ENCODE data around the gene ALG1.

ALG1 gene

GRCh38 chr16:5071681-5072333 lies at the start of gene ALG1:
Gene ALG1, plus strand, starts transcription at chr16:5071843. Its CDS starts 7 bp downstream, at chr16:5071850.
- TF ChIP-seq FOXA1 (IDR thresholded peaks at IDR 0.05) = no peak
- TF ChIP-seq LEF1 (IDR thresholded peaks at IDR 0.05; ENCODE audit: borderline replicate concordance) = no peak
- TF ChIP-seq CTBP1 (IDR thresholded peaks at IDR 0.05; ENCODE audit: borderline replicate concordance) = no peak
- TF ChIP-seq SUZ12 (IDR thresholded peaks at IDR 0.05) = no peak
- TF ChIP-seq PKNOX1 (IDR thresholded peaks at IDR 0.05) = no peak
- no peak for TF ChIP-seq FOXM1 (IDR thresholded peaks at IDR 0.05; ENCODE audit: borderline replicate concordance)
- peak; percentile 17; the same call in 1 of the 2 replicates for TF ChIP-seq NFRKB (IDR thresholded peaks at IDR 0.05)
- TF ChIP-seq BHLHE40 (IDR thresholded peaks at IDR 0.05; ENCODE audit: borderline replicate concordance) = no peak
- TF ChIP-seq ZNF384 (IDR thresholded peaks at IDR 0.05) = no peak
- TF ChIP-seq HDGF (IDR thresholded peaks at IDR 0.05; ENCODE audit: borderline replicate concordance) = no peak
- TF ChIP-seq FOXK2 (IDR thresholded peaks at IDR 0.05) = no peak
- peak; percentile 58; the same call in 1 of the 2 replicates for TF ChIP-seq L3MBTL2 (conservative IDR thresholded peaks at IDR 0.05)
- no peak for TF ChIP-seq TARDBP (IDR thresholded peaks at IDR 0.05)
- peak; percentile 51; the same call in 1 of the 2 replicates for TF ChIP-seq ELF4 (IDR thresholded peaks at IDR 0.05)
- POLR2A ChIA-PET = interaction anchor here (1.0 kb wide), 1 partner anchor 15 kb away, joined by 4 read pairs; no protein-coding TSS in a partner anchor
- peak; percentile 95 for DNase-seq (ENCODE audit: extremely low spot score)
- CTCF ChIA-PET = interaction anchor here (0.6 kb wide), 1 partner anchor 19 kb away, joined by 3 read pairs; no protein-coding TSS in a partner anchor

GRCh38 chr16:5022521-5022920 lies 49.1 kb upstream of the ALG1 start:
- TF ChIP-seq BHLHE40 (IDR thresholded peaks at IDR 0.05; ENCODE audit: borderline replicate concordance) (no peak), FOXK2 (IDR thresholded peaks at IDR 0.05) (no peak), ELF4 (IDR thresholded peaks at IDR 0.05) (no peak), ARNT (IDR thresholded peaks at IDR 0.05) (no peak), ZNF384 (IDR thresholded peaks at IDR 0.05) (no peak), FOXM1 (IDR thresholded peaks at IDR 0.05; ENCODE audit: borderline replicate concordance) (no peak), SUZ12 (IDR thresholded peaks at IDR 0.05) (no peak), HDGF (IDR thresholded peaks at IDR 0.05; ENCODE audit: borderline replicate concordance) (no peak), FOXA1 (IDR thresholded peaks at IDR 0.05) (no peak), TARDBP (IDR thresholded peaks at IDR 0.05) (no peak), LEF1 (IDR thresholded peaks at IDR 0.05; ENCODE audit: borderline replicate concordance) (no peak), NFRKB (IDR thresholded peaks at IDR 0.05) (no peak)
- DNase-seq (ENCODE audit: extremely low spot score) = no peak
- POLR2A ChIA-PET = no interaction called here
- CTCF ChIA-PET = no interaction called here

- DNase-seq (ENCODE audit: extremely low spot score) = peak; percentile 39
- ChIA-PET CTCF (interaction anchor here (0.6 kb wide), 1 partner anchor 844 kb away, joined by 5 read pairs; no protein-coding TSS in a partner anchor), POLR2A (no interaction called here)
- TF ChIP-seq ELF4 (IDR thresholded peaks at IDR 0.05) (no peak), LEF1 (IDR thresholded peaks at IDR 0.05; ENCODE audit: borderline replicate concordance) (no peak), BHLHE40 (IDR thresholded peaks at IDR 0.05; ENCODE audit: borderline replicate concordance) (no peak), SUZ12 (IDR thresholded peaks at IDR 0.05) (no peak), L3MBTL2 (conservative IDR thresholded peaks at IDR 0.05) (no peak), ARNT (IDR thresholded peaks at IDR 0.05) (no peak), NFRKB (IDR thresholded peaks at IDR 0.05) (no peak), PKNOX1 (IDR thresholded peaks at IDR 0.05) (no peak), ZNF384 (IDR thresholded peaks at IDR 0.05) (no peak), TARDBP (IDR thresholded peaks at IDR 0.05) (no peak), CTBP1 (IDR thresholded peaks at IDR 0.05; ENCODE audit: borderline replicate concordance) (no peak), SP1 (IDR thresholded peaks at IDR 0.05) (no peak), FOXA1 (IDR thresholded peaks at IDR 0.05) (no peak), HDGF (IDR thresholded peaks at IDR 0.05; ENCODE audit: borderline replicate concordance) (no peak), FOXK2 (IDR thresholded peaks at IDR 0.05) (no peak)
These were observed 47.0 kb upstream of the ALG1 start for GRCh38 chr16:5024632-5025031.

- ChIA-PET POLR2A (no interaction called here), CTCF (no interaction called here)
- DNase-seq (ENCODE audit: extremely low spot score) = no peak
- TF ChIP-seq ELF4 (IDR thresholded peaks at IDR 0.05) (no peak), HDGF (IDR thresholded peaks at IDR 0.05; ENCODE audit: borderline replicate concordance) (no peak), FOXA1 (IDR thresholded peaks at IDR 0.05) (no peak)
These were observed 46.4 kb upstream of the ALG1 start for GRCh38 chr16:5025171-5025632.

- ChIA-PET POLR2A (interaction anchor here (0.6 kb wide), 1 partner anchor 52 kb away, joined by 3 read pairs; no protein-coding TSS in a partner anchor), CTCF (no interaction called here)
- TF ChIP-seq FOXK2 (IDR thresholded peaks at IDR 0.05) (no peak), L3MBTL2 (conservative IDR thresholded peaks at IDR 0.05) (no peak), NFRKB (IDR thresholded peaks at IDR 0.05) (no peak), PKNOX1 (IDR thresholded peaks at IDR 0.05) (no peak), FOXM1 (IDR thresholded peaks at IDR 0.05; ENCODE audit: borderline replicate concordance) (no peak), SUZ12 (IDR thresholded peaks at IDR 0.05) (no peak), ELF4 (IDR thresholded peaks at IDR 0.05) (no peak), BHLHE40 (IDR thresholded peaks at IDR 0.05; ENCODE audit: borderline replicate concordance) (no peak), CTBP1 (IDR thresholded peaks at IDR 0.05; ENCODE audit: borderline replicate concordance) (no peak), HDGF (IDR thresholded peaks at IDR 0.05; ENCODE audit: borderline replicate concordance) (no peak), FOXA1 (IDR thresholded peaks at IDR 0.05) (no peak), TARDBP (IDR thresholded peaks at IDR 0.05) (no peak), LEF1 (IDR thresholded peaks at IDR 0.05; ENCODE audit: borderline replicate concordance) (no peak), SP1 (IDR thresholded peaks at IDR 0.05) (no peak), ZNF384 (IDR thresholded peaks at IDR 0.05) (no peak), ARNT (IDR thresholded peaks at IDR 0.05) (no peak)
- DNase-seq (ENCODE audit: extremely low spot score) = no peak
These were observed 45.0 kb upstream of the ALG1 start for GRCh38 chr16:5026664-5027063.
